Activated CD4-positive, alpha-beta T cell treated with anti-CD3 and anti-CD28 coated beads, Interleukin-2, amount 10 ng/mL, durations not matched to agents 7 days and 5 days (primary cell): ENCODE results near the gene ATP8B4. TPM values are rescaled to one million over a fixed set of nuclear protein-coding genes. Genes with fewer than 3 reads are reported as not detected.

Source experiments
- total RNA-seq, 2 experiments: library from RNA; stranded (reverse); gene quantifications; one replicate each; pipeline ENCODE4 v1.2.3, GENCODE V29; 2021

The ATP8B4 gene
- total RNA-seq, 2 experiments from 2014 or later = 6.8 TPM

Other genes with a start within 250 kb of the ATP8B4 start
- 10 to 100 TPM in 1 of 2 experiments, 1 to 10 TPM in 1; 9.9 to 11.4 TPM for gene SLC27A2, start 63.0 kb upstream of the ATP8B4 start, total RNA-seq
- under 1 TPM in 1 of 2 experiments, not detected in 1; 0.27 TPM for gene HDC, start 146.5 kb upstream of the ATP8B4 start, total RNA-seq
- 10 to 100 TPM; 30.0 to 34.9 TPM for gene GABPB1, start 236.0 kb upstream of the ATP8B4 start, total RNA-seq